Endothelial cell (in vitro differentiated cells): Measurements from ENCODE around the gene IQCH. TPM values are rescaled to one million over a fixed set of nuclear protein-coding genes. Genes with fewer than 3 reads are reported as not detected.

Source experiments
- DNase-seq: peaks from one replicate; pipeline ENCODE4 v3.0.0; 2021; ENCODE audit warnings: low spot score
- H3K27ac Mint-ChIP-seq: one replicate; pipeline ENCODE4 v1.8.0; 2021; ENCODE audit warnings: mixed read lengths, inconsistent platforms; ENCODE audit not compliant: unreplicated experiment
- H3K27me3 Mint-ChIP-seq: one replicate; pipeline ENCODE4 v1.8.0; 2021; ENCODE audit warnings: mild to moderate bottlenecking, moderate library complexity, mixed read lengths, inconsistent platforms; ENCODE audit not compliant: unreplicated experiment
- H3K36me3 Mint-ChIP-seq: one replicate; pipeline ENCODE4 v1.8.0; 2021; ENCODE audit warnings: mild to moderate bottlenecking, low read depth, mixed read lengths, inconsistent platforms; ENCODE audit not compliant: unreplicated experiment
- H3K4me1 Mint-ChIP-seq: one replicate; pipeline ENCODE4 v1.8.0; 2021; ENCODE audit warnings: mild to moderate bottlenecking, mixed read lengths, inconsistent platforms; ENCODE audit not compliant: unreplicated experiment
- H3K4me3 Mint-ChIP-seq: one replicate; pipeline ENCODE4 v1.8.0; 2021; ENCODE audit warnings: mild to moderate bottlenecking, mixed read lengths, inconsistent platforms; ENCODE audit not compliant: unreplicated experiment
- H3K9me3 Mint-ChIP-seq: one replicate; pipeline ENCODE4 v1.8.0; 2021; ENCODE audit warnings: mixed read lengths, inconsistent platforms; ENCODE audit not compliant: unreplicated experiment
- total RNA-seq: library from RNA; stranded (reverse); fragmentation: NEBNext Ultra II Directional; extraction: Animal tissue kit (Norgen Biotek cat#: 25700); gene quantifications from one replicate; pipeline ENCODE4 v1.2.1, GENCODE V29; 2021; ENCODE audit not compliant: unreplicated experiment
- TF ChIP-seq, protein P1 (sequence below): fragments of 200-600 bp; sonication (generic); IDR thresholded peaks from one replicate; pipeline ENCODE4 v1.5.0; 2021; ENCODE audit warnings: antibody characterized with exemption; ENCODE audit not compliant: unreplicated experiment

The IQCH gene
- total RNA-seq, 1 donor from 2014 or later = 2.4 TPM

DNA sequence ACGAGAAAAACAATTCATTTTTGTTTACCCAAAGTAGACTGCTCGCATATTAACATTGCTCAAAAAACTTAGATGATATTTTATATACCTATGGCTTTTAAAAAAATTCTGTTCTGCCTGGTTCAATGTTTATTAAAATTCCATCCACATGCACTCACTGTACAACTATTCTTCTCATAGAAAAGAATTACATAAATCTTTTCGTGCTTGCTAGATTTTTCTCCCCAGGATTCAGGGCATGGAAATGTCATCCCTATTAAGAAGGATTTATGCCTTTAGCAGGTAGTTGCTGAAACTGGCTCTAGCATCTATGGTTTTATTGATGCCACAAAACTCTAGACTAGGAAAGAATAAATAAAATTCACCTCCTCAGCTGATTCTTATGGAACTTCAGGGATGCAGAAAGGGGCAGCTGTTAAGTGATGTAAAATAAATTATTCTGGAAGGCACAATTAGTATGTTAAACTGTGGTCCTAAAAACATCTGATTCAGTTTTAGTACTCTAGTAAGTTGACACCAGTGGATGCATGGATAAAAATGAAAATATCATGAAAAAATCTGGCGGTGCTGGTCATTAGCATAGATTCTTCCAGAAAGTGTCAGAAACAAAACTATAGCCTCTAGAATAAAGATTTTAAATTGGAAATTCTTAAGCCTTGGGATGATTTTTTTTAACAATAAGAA lies 41.8 kb upstream of the IQCH start:
- TF ChIP-seq, protein P1, sequence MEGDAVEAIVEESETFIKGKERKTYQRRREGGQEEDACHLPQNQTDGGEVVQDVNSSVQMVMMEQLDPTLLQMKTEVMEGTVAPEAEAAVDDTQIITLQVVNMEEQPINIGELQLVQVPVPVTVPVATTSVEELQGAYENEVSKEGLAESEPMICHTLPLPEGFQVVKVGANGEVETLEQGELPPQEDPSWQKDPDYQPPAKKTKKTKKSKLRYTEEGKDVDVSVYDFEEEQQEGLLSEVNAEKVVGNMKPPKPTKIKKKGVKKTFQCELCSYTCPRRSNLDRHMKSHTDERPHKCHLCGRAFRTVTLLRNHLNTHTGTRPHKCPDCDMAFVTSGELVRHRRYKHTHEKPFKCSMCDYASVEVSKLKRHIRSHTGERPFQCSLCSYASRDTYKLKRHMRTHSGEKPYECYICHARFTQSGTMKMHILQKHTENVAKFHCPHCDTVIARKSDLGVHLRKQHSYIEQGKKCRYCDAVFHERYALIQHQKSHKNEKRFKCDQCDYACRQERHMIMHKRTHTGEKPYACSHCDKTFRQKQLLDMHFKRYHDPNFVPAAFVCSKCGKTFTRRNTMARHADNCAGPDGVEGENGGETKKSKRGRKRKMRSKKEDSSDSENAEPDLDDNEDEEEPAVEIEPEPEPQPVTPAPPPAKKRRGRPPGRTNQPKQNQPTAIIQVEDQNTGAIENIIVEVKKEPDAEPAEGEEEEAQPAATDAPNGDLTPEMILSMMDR = no peak
- H3K9me3 Mint-ChIP-seq = no peaks in the 10 kb centered on the region

DNA sequence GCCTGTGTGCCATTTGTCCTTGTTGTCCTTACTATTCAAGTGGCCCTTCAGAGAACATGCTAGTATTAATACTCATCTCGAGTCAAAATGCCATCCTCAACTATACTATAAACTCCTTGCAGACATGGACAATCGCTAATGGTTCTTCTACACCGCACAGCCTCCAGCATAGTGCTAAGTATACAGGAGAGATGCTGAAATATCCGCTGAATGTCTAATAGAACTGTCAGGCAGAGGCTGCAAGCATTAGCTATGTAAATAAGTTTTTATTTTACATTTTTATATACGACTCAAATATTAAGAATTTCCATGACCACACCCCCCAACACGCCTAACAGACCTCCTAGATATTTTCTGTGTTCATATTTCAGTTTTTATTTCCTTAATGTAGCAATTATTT lies 39.5 kb upstream of the IQCH start:
- no peak overlapping the region for H3K27ac Mint-ChIP-seq
- DNase-seq = no peak
- H3K4me1 Mint-ChIP-seq = no peaks in the 10 kb centered on the region
- TF ChIP-seq, protein P1 = no peak
- H3K27me3 Mint-ChIP-seq = no peaks in the 10 kb centered on the region
- no peaks in the 10 kb centered on the region for H3K36me3 Mint-ChIP-seq
- no peaks in the 10 kb centered on the region for H3K9me3 Mint-ChIP-seq
- H3K4me3 Mint-ChIP-seq = no peak overlapping the region

More for the DNA sequence above, 41.8 kb upstream of the IQCH start:
- DNase-seq = no peak
- Mint-ChIP-seq H3K4me1 (no peaks in the 10 kb centered on the region), H3K27me3 (no peaks in the 10 kb centered on the region), H3K4me3 (no peak overlapping the region), H3K36me3 (peaks cover 6% of the 10 kb centered on the region), H3K27ac (no peak overlapping the region)

DNA sequence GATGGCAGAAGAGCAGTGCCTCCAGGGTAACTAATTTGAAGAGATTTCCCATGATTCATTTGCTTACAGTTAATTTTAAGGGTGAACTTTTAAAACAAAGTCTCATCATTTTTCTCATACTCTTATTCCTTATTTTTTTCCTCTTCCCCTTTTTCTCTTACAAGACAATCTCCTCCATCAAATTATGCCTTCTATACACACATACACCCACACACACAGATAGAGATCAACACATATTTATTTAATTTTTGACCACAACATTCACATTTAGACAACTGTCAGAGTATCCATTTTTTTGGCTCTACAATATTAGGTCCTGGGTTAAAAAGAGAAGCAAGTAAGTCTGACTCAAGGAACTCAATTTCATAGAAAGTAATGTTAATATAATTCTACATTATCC lies 37.7 kb upstream of the IQCH start:
- H3K9me3 Mint-ChIP-seq = no peaks in the 10 kb centered on the region
- H3K27ac Mint-ChIP-seq = no peak overlapping the region

DNA sequence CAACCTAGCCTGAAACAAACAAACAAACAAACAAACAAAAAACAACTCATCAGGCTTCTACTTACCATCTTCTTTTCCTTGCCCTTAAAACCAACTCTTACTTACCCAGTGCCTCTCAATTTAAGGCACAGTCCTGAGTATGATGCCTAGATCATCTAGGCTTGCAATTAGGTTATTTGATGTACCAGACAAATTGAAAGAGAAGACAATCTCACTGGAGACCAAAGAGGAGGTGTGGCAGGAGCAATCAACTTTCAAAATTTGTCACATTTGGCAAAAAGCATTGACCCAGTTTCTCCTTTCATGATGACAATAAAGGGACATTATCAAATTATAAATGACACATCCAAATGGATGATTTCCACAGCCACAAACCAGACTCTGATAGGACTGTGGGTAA lies 36.2 kb upstream of the IQCH start:
- H3K27me3 Mint-ChIP-seq = no peaks in the 10 kb centered on the region
- no peaks in the 10 kb centered on the region for H3K9me3 Mint-ChIP-seq
- no peak for DNase-seq
- TF ChIP-seq, protein P1 = no peak
- H3K4me1 Mint-ChIP-seq = no peaks in the 10 kb centered on the region
- no peak overlapping the region for H3K27ac Mint-ChIP-seq
- no peaks in the 10 kb centered on the region for H3K36me3 Mint-ChIP-seq
- no peak overlapping the region for H3K4me3 Mint-ChIP-seq

More for the DNA sequence above, 37.7 kb upstream of the IQCH start:
- DNase-seq = no peak
- no peaks in the 10 kb centered on the region for H3K4me1 Mint-ChIP-seq
- H3K27me3 Mint-ChIP-seq = no peaks in the 10 kb centered on the region
- no peak overlapping the region for H3K4me3 Mint-ChIP-seq
- H3K36me3 Mint-ChIP-seq = no peaks in the 10 kb centered on the region
- TF ChIP-seq, protein P1 = no peak

DNA sequence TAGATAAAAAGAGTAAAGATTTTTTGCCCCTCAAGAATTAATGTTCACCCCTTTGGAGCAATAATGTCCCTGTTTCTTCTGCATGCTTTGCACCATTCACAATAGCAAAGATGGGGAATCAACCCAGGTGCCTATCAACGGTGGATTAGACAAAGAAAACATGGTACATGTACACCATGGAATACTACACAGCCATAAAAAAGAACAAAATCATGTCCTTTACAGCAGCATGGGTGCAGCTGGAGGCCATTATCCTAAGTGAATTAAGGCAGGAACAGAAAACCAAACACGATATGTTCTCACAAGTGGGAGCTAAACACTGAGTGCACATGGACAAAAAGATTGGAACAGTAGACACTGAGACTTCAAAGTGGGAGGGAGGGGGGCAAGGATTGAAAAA lies 35.3 kb upstream of the IQCH start:
- TF ChIP-seq, protein P1 = no peak
- Mint-ChIP-seq H3K9me3 (no peaks in the 10 kb centered on the region), H3K27me3 (no peaks in the 10 kb centered on the region), H3K36me3 (no peaks in the 10 kb centered on the region), H3K4me3 (no peak overlapping the region), H3K27ac (no peak overlapping the region), H3K4me1 (no peaks in the 10 kb centered on the region)
- no peak for DNase-seq
